Measurements from ENCODE around the gene ITSN2. TPM values are rescaled to one million over a fixed set of nuclear protein-coding genes. Genes with fewer than 3 reads are reported as not detected.

The ITSN2 gene
- total and polyA plus RNA-seq, 12 donors, result 35.1 to 108 (median 59.8) TPM

- intact Hi-C loops (cut with DNase I), result no loop called here
- no peaks in the 10 kb centered on the region for H3K9me3 ChIP-seq (replicated peaks in 1 of 3)
- TF ChIP-seq POLR2A (IDR thresholded peaks at IDR 0.05) (no peak), CTCF (IDR thresholded peaks at IDR 0.05) (no peak)
- H3K27ac ChIP-seq, result no peak overlapping the region
- H3K27me3 ChIP-seq, result no peaks in the 10 kb centered on the region
- H3K4me3 ChIP-seq, result no peak overlapping the region
- DNase-seq, result no peak
- H3K4me1 ChIP-seq (replicated peaks in 1 of 2), result no peaks in the 10 kb centered on the region
- WGBS, 4 donors, result 86 to 96% (median 90%) methylated on average over 3 of the region's 3 CpGs
- peaks cover 0 to 70% of the 10 kb centered on the region in 2 donors for H3K36me3 ChIP-seq (replicated peaks in 1 of 2)
These were observed 112.7 kb downstream of the ITSN2 start for GRCh38 chr2:24247592-24247991.

- no peaks in the 10 kb centered on the region for H3K9me3 ChIP-seq (replicated peaks in 1 of 3)
- DNase-seq, result no peak
- H3K27me3 ChIP-seq, result no peaks in the 10 kb centered on the region
- TF ChIP-seq CTCF (IDR thresholded peaks at IDR 0.05) (no peak), POLR2A (IDR thresholded peaks at IDR 0.05) (no peak)
- H3K4me3 ChIP-seq, result no peak overlapping the region
- WGBS, 4 donors, result 92 to 100% (median 99%) methylated on average over 1 of the region's 1 CpG
- H3K36me3 ChIP-seq (replicated peaks in 1 of 2), result peaks cover 0 to 67% of the 10 kb centered on the region in 2 donors
- no peaks in the 10 kb centered on the region for H3K4me1 ChIP-seq (replicated peaks in 1 of 2)
- H3K27ac ChIP-seq, result no peak overlapping the region
- intact Hi-C loops (cut with DNase I), result no loop called here
These were observed 113.2 kb downstream of the ITSN2 start for GRCh38 chr2:24247164-24247563.

GRCh38 chr2:24245986-24246776 lies 114.2 kb downstream of the ITSN2 start:
- Histone ChIP-seq H3K4me1 (replicated peaks in 1 of 2) (no peaks in the 10 kb centered on the region), H3K9me3 (replicated peaks in 1 of 3) (no peaks in the 10 kb centered on the region), H3K27ac (no peak overlapping the region), H3K36me3 (replicated peaks in 1 of 2) (peaks cover 0 to 60% of the 10 kb centered on the region in 2 donors), H3K27me3 (no peaks in the 10 kb centered on the region), H3K4me3 (no peak overlapping the region)
- intact Hi-C loops (cut with DNase I), result no loop called here
- WGBS, 4 donors, result 88 to 92% (median 90%) methylated on average over 4 of the region's 4 CpGs
- TF ChIP-seq POLR2A (IDR thresholded peaks at IDR 0.05), result no peak
- TF ChIP-seq CTCF (IDR thresholded peaks at IDR 0.05), result no peak
- DNase-seq, result no peak

GRCh38 chr2:24241528-24241927 lies 118.8 kb downstream of the ITSN2 start:
- Histone ChIP-seq H3K27me3 (no peaks in the 10 kb centered on the region), H3K4me1 (replicated peaks in 1 of 2) (no peaks in the 10 kb centered on the region), H3K9me3 (replicated peaks in 1 of 3) (no peaks in the 10 kb centered on the region), H3K27ac (no peak overlapping the region), H3K36me3 (replicated peaks in 1 of 2) (peaks cover 0 to 20% of the 10 kb centered on the region in 2 donors), H3K4me3 (no peak overlapping the region)
- intact Hi-C loops (cut with DNase I), result no loop called here
- TF ChIP-seq CTCF (IDR thresholded peaks at IDR 0.05) (no peak), POLR2A (IDR thresholded peaks at IDR 0.05) (no peak)
- no peak for DNase-seq
